Adrenal gland (tissue), 5 donors: Measurements from ENCODE around the gene SLC9A3.

ENCODE experiments used
- POLR2A ChIP-seq, 2 donors: fragments of 450-650 bp; IDR thresholded peaks; one replicate each; pipeline ENCODE4 v1.6.1; 2017; ENCODE audit warnings: antibody characterized with exemption in 2 of 2, mild to moderate bottlenecking in 2 of 2, moderate library complexity in 1 of 2
- TF ChIP-seq, protein P1 (sequence below), 6 experiments: fragments of 450-650 bp in 4 of 6; fragments of 200-600 bp in 2 of 6; sonication (generic) in 1 of 6; IDR thresholded peaks; 1 replicate in 5 of 6; 2 replicates in 1 of 6; pipeline versions ENCODE4 v1.5.1 to v1.8.0; 2016 to 2021; ENCODE audit warnings: antibody characterized with exemption in 6 of 6, mild to moderate bottlenecking in 2 of 6, moderate library complexity in 1 of 6
- donor health status: DM: no; HTN: no; CAD: no.

DNA sequence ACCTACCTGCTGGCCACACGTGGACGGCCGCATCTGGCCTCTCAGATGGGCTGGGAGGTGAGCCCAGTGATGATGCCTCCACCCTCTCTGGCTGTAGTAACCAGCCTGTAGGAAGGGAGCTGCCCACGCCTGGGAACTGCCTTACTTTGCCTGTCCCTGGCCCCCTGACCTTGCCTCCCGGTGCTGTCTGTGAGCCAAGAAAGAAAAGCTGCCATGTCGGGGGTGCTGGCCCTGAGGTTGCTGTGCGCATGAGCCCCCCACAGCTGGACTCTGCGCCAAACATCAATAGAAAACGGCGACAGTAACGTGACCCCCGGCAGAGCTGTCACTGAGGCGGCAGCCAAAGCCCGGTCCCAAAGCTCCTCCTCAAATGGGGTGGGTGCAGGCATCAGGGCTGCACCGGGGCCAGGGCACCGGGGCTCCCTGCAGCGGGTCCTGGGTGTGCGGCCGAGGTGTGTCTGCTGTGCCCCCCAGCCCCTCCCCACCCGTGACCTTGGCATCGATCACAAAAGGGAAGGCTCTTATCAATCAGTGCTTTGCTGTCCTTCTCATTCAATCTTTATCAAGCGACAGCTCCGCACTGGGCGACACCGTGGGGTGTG is 15.3 kb upstream of the SLC9A3 start:
- TF ChIP-seq, protein P1, sequence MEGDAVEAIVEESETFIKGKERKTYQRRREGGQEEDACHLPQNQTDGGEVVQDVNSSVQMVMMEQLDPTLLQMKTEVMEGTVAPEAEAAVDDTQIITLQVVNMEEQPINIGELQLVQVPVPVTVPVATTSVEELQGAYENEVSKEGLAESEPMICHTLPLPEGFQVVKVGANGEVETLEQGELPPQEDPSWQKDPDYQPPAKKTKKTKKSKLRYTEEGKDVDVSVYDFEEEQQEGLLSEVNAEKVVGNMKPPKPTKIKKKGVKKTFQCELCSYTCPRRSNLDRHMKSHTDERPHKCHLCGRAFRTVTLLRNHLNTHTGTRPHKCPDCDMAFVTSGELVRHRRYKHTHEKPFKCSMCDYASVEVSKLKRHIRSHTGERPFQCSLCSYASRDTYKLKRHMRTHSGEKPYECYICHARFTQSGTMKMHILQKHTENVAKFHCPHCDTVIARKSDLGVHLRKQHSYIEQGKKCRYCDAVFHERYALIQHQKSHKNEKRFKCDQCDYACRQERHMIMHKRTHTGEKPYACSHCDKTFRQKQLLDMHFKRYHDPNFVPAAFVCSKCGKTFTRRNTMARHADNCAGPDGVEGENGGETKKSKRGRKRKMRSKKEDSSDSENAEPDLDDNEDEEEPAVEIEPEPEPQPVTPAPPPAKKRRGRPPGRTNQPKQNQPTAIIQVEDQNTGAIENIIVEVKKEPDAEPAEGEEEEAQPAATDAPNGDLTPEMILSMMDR (IDR thresholded peaks at IDR 0.05): no peak
- no peak for TF ChIP-seq POLR2A (IDR thresholded peaks at IDR 0.05)
